Measurements from ENCODE around the gene NOP9.

The NOP9 gene

GRCh38 chr14:24337824-24338175, 38.1 kb downstream of the NOP9 start:
- H3K4me3 ChIP-seq (ENCODE audit: low read depth, low read length) = no peak overlapping the region
- TF ChIP-seq, protein P1, sequence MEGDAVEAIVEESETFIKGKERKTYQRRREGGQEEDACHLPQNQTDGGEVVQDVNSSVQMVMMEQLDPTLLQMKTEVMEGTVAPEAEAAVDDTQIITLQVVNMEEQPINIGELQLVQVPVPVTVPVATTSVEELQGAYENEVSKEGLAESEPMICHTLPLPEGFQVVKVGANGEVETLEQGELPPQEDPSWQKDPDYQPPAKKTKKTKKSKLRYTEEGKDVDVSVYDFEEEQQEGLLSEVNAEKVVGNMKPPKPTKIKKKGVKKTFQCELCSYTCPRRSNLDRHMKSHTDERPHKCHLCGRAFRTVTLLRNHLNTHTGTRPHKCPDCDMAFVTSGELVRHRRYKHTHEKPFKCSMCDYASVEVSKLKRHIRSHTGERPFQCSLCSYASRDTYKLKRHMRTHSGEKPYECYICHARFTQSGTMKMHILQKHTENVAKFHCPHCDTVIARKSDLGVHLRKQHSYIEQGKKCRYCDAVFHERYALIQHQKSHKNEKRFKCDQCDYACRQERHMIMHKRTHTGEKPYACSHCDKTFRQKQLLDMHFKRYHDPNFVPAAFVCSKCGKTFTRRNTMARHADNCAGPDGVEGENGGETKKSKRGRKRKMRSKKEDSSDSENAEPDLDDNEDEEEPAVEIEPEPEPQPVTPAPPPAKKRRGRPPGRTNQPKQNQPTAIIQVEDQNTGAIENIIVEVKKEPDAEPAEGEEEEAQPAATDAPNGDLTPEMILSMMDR (IDR thresholded peaks at IDR 0.05; ENCODE audit: low read depth, low read length) = no peak

DNA sequence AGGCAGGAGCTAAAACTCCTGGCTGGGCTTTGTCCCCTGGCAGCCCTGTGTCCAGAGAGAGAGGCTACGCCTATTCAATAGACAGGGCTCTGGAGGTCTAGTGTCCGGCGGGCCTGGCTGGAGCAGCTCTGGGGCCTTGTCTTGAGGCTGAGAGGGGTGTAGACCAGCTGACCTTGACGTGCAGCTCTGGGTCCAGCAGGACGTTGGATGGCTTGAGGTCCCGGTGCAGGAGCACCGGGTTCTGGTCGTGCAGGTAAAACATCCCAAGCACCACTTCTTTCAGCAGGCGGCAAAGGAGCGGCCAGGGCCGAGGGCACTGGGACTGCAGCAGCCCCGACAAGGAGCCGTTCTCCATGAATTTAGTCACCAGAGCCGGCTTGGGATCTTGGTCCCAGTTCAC, 39.2 kb downstream of the NOP9 start:
- H3K4me3 ChIP-seq (ENCODE audit: low read depth, low read length) = no peak overlapping the region
- TF ChIP-seq, protein P1 (IDR thresholded peaks at IDR 0.05; ENCODE audit: low read depth, low read length) = no peak

GRCh38 chr14:24339284-24340151, 39.9 kb downstream of the NOP9 start, which contains the start of gene RIPK3:
Gene RIPK3 (minus strand): TSS chr14:24339991. CDS start chr14:24339826, 165 bp downstream.
- H3K4me3 ChIP-seq (ENCODE audit: low read depth, low read length) = no peak within 1 kb of the TSS
- TF ChIP-seq, protein P1 (IDR thresholded peaks at IDR 0.05; ENCODE audit: low read depth, low read length) = no peak

- TF ChIP-seq, protein P1 (IDR thresholded peaks at IDR 0.05; ENCODE audit: low read depth, low read length) = no peak
- no peak overlapping the region for H3K4me3 ChIP-seq (ENCODE audit: low read depth, low read length)
Observed at GRCh38 chr14:24340606-24341005, 41.0 kb downstream of the NOP9 start.

DNA sequence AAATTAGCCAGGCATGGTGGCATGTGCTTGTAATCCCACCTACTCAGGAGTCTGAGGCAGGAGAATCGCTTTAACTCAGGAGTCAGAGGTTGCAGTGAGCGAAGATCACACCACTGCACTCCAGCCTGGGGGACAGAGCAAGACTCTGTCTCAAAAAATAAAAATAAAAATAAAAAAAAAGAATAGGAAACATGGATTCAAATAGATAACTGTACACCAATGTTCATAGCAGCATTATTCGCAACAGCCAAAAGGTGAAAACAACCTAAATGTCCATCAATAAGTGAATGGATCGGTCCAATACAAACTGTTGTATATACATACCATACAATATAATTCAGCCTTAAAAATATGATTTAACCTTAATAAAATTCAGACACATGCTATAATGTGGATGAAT, 43.2 kb downstream of the NOP9 start:
- TF ChIP-seq, protein P1 (IDR thresholded peaks at IDR 0.05; ENCODE audit: low read depth, low read length) = no peak
- H3K4me3 ChIP-seq (ENCODE audit: low read depth, low read length) = no peak overlapping the region

- TF ChIP-seq, protein P1 (IDR thresholded peaks at IDR 0.05; ENCODE audit: low read depth, low read length) = no peak
- H3K4me3 ChIP-seq (ENCODE audit: low read depth, low read length) = no peak overlapping the region
Observed at GRCh38 chr14:24343795-24344660, 44.4 kb downstream of the NOP9 start.

DNA sequence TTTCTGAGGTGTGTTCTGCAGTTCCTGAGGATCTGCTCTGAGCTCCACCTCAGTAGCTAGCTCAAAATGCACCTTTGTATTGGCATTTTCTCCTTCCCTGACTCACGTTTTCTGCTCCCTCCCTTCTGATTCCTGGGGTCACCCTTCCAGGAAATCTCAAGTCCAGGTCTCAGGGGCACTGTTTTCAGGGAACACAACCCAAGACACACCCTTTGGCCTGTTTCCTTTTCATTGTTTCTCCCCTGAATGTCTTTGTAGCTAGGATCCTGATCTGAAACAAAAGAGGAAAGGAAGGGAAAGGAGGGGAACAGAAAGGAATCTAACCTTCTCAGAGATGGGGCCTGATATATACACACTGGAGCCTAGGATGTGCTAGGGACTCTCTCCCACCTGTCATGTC, 47.5 kb downstream of the NOP9 start:
- TF ChIP-seq, protein P1 (IDR thresholded peaks at IDR 0.05; ENCODE audit: low read depth, low read length) = no peak
- H3K4me3 ChIP-seq (ENCODE audit: low read depth, low read length) = no peak overlapping the region

Data from WI38 (cell line).